Right hindlimb (tissue), 1 donor: ENCODE measurements around the gene SFXN3.
"Not testable (repeated sequence)": the region's sequence is repeated elsewhere in the genome, so short reads cannot be mapped to it uniquely, and the experiment has no call there.

ENCODE experiments used
- DNase-seq: peaks from one replicate; pipeline ENCODE4 v3.0.0-alpha.2; 2018

Gene SFXN3

GRCh38 chr10:101016814-101017213 lies 14.2 kb upstream of the SFXN3 start:
- no peak for DNase-seq

GRCh38 chr10:101018118-101018599 lies 12.9 kb upstream of the SFXN3 start:
- no peak for DNase-seq

- DNase-seq, result peak; percentile 87
Observed at GRCh38 chr10:101018600-101019439, 12.2 kb upstream of the SFXN3 start.

GRCh38 chr10:101019440-101019703 lies 11.7 kb upstream of the SFXN3 start:
- no peak for DNase-seq

GRCh38 chr10:101020427-101021075 lies 10.5 kb upstream of the SFXN3 start:
- DNase-seq, result no peak

- no peak for DNase-seq
Observed at GRCh38 chr10:101021239-101021638, 9.8 kb upstream of the SFXN3 start.

- DNase-seq, result no peak
Observed at GRCh38 chr10:101021692-101022251, 9.3 kb upstream of the SFXN3 start.

GRCh38 chr10:101022967-101023705 lies 7.9 kb upstream of the SFXN3 start:
- DNase-seq, result no peak

- DNase-seq, result no peak
Observed at GRCh38 chr10:101027106-101027720, 3.8 kb upstream of the SFXN3 start.

GRCh38 chr10:101028446-101029337 lies 2.3 kb upstream of the SFXN3 start:
- no peak for DNase-seq

- no peak for DNase-seq
Observed at GRCh38 chr10:101029520-101030295, 1.3 kb upstream of the SFXN3 start.

GRCh38 chr10:101030496-101031127 lies 422 bp upstream of the SFXN3 start:
- DNase-seq, result no peak

- DNase-seq, result peak; percentile 88
Observed at GRCh38 chr10:101031796-101032636, 982 bp downstream of the SFXN3 start.

GRCh38 chr10:101032637-101033224 lies 1.7 kb downstream of the SFXN3 start:
- peak; percentile 86 for DNase-seq

- DNase-seq, result no peak
Observed at GRCh38 chr10:101033276-101033675, 2.2 kb downstream of the SFXN3 start.

GRCh38 chr10:101034404-101034803 lies 3.4 kb downstream of the SFXN3 start:
- DNase-seq, result not testable (repeated sequence)

- DNase-seq, result no peak
Observed at GRCh38 chr10:101035314-101035713, 4.3 kb downstream of the SFXN3 start.

- DNase-seq, result no peak
Observed at GRCh38 chr10:101035916-101036702, 5.1 kb downstream of the SFXN3 start.
